ENCODE data around the gene GFRA3. TPM values are rescaled to one million over a fixed set of nuclear protein-coding genes. Genes with fewer than 3 reads are reported as not detected.

Gene GFRA3
- total RNA-seq, 1 experiment from 2014 or later, result 1.3 TPM

DNA sequence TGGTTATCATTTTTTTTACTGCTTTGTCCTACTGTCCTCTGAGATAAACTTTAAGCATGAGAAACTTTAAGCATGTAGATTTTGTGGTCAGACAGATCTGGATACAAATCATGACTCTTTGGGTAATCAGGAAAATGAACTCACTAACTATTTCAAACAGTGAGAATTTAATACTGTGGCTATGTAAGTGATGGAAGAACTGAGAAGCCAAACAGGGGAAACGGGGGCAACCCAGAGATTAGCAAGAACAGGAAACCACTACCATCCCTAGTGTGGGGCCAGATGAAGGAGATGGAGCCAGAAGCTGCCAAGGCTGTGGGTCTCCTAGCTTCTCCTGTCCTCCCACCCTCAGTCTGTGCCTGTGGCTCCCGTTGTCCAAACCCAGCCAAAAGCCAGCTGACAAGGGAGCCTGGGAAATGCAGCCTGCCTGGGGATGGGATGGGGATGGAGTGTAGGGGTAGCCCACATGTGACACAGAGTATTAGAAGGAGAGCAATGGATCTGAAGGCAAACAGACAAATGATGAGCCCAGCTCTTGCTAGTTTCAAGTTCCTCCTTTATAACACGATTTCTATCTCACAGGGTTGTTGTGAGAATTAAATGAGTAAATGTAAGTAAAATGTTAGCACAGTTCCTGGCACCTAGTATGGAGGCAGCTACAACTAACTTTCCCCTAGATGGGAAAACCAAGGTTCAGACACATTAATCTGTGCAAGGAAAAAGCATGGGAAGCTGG, 33.6 kb downstream of the GFRA3 start:
- no peak for ATAC-seq
- H3K36me3 Mint-ChIP-seq, result no peaks in the 10 kb centered on the region
- ChIA-PET CTCF (interaction anchor here (1.6 to 3.1 kb wide), 2 partner anchors 18 to 112 kb away, joined by 3 to 18 read pairs; partner anchors contain the start of gene KDM3B), POLR2A (interaction anchor here (0.6 to 1.7 kb wide), 3 partner anchors 9 to 371 kb away, joined by 3 to 6 read pairs (median 3); partner anchors contain the start of gene CDC25C)
- peak; percentile 63; the same call in 1 of the 2 replicates for TF ChIP-seq ZNF317 (CRISPR knock-in tag; IDR thresholded peaks at IDR 0.05; ENCODE audit: borderline replicate concordance, low read depth)
- TF ChIP-seq GTF2I (CRISPR knock-in tag; conservative IDR thresholded peaks at IDR 0.05), result no peak
- H3K27me3 Mint-ChIP-seq (ENCODE audit: low read depth), result peaks cover 57% of the 10 kb centered on the region
- H3K9me3 Mint-ChIP-seq, result no peaks in the 10 kb centered on the region
- H3K27ac Mint-ChIP-seq, result no peak overlapping the region
- DNase-seq (ENCODE audit: low spot score), result no peak
- peak overlapping the region; percentile 64 for H3K4me3 Mint-ChIP-seq
- H3K4me1 Mint-ChIP-seq, result peaks cover 9% of the 10 kb centered on the region

DNA sequence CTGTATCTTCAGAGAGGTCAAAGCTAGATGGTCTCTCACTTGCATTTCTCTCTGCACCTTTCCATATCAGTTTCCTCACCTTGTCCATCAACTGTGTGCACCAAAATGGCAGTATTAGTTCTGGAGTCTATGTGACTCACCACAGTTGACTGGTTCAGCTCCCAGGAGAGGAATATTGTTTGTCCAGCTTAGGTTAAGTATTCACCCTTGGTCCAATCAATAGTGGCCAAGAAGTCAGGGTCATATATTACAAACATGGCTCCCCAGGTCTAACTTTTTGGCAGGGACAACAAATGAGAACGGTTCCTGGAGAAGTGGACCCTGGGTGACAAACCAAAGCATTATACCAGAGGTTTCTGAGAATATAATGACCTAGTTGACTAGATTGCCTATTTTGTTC, 36.4 kb downstream of the GFRA3 start:
- Mint-ChIP-seq H3K4me1 (no peaks in the 10 kb centered on the region), H3K27ac (no peak overlapping the region), H3K36me3 (no peaks in the 10 kb centered on the region), H3K27me3 (ENCODE audit: low read depth) (peaks cover 44% of the 10 kb centered on the region), H3K9me3 (no peaks in the 10 kb centered on the region), H3K4me3 (no peak overlapping the region)
- ChIA-PET CTCF (no interaction called here), POLR2A (no interaction called here)
- TF ChIP-seq PRRX2 (CRISPR knock-in tag; IDR thresholded peaks at IDR 0.05) (no peak), ZNF317 (CRISPR knock-in tag; IDR thresholded peaks at IDR 0.05; ENCODE audit: borderline replicate concordance, low read depth) (no peak), ZNF512 (CRISPR knock-in tag; IDR thresholded peaks at IDR 0.05; ENCODE audit: borderline replicate concordance) (no peak), CTCF (IDR thresholded peaks at IDR 0.05) (no peak), NR1H2 (CRISPR knock-in tag; IDR thresholded peaks at IDR 0.05) (no peak), ZNF281 (CRISPR knock-in tag; IDR thresholded peaks at IDR 0.05) (no peak), NFATC4 (CRISPR knock-in tag; IDR thresholded peaks at IDR 0.05) (no peak), EMX1 (CRISPR knock-in tag; IDR thresholded peaks at IDR 0.05) (no peak), MAX (CRISPR knock-in tag; IDR thresholded peaks at IDR 0.05) (no peak)
- TF ChIP-seq, protein P1, sequence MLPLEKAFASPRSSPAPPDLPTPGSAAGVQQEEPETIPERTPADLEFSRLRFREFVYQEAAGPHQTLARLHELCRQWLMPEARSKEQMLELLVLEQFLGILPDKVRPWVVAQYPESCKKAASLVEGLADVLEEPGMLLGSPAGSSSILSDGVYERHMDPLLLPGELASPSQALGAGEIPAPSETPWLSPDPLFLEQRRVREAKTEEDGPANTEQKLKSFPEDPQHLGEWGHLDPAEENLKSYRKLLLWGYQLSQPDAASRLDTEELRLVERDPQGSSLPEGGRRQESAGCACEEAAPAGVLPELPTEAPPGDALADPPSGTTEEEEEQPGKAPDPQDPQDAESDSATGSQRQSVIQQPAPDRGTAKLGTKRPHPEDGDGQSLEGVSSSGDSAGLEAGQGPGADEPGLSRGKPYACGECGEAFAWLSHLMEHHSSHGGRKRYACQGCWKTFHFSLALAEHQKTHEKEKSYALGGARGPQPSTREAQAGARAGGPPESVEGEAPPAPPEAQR (CRISPR knock-in tag; IDR thresholded peaks at IDR 0.05), result no peak
- no peak for DNase-seq (ENCODE audit: low spot score)
- ATAC-seq, result no peak

- no peak for DNase-seq (ENCODE audit: low spot score)
- TF ChIP-seq, protein P2, sequence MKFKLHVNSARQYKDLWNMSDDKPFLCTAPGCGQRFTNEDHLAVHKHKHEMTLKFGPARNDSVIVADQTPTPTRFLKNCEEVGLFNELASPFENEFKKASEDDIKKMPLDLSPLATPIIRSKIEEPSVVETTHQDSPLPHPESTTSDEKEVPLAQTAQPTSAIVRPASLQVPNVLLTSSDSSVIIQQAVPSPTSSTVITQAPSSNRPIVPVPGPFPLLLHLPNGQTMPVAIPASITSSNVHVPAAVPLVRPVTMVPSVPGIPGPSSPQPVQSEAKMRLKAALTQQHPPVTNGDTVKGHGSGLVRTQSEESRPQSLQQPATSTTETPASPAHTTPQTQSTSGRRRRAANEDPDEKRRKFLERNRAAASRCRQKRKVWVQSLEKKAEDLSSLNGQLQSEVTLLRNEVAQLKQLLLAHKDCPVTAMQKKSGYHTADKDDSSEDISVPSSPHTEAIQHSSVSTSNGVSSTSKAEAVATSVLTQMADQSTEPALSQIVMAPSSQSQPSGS (CRISPR knock-in tag; IDR thresholded peaks at IDR 0.05; ENCODE audit: borderline replicate concordance, low read depth), result no peak
- TF ChIP-seq ZNF232 (CRISPR knock-in tag; IDR thresholded peaks at IDR 0.05), result no peak
- Mint-ChIP-seq H3K27me3 (ENCODE audit: low read depth) (peaks cover 11% of the 10 kb centered on the region), H3K9me3 (no peaks in the 10 kb centered on the region), H3K36me3 (no peaks in the 10 kb centered on the region), H3K27ac (no peak overlapping the region), H3K4me1 (0 out of 2 replicates have a peak, but pooled peaks cover 5% of the 10 kb centered on the region), H3K4me3 (no peak overlapping the region)
- no peak for ATAC-seq
- ChIA-PET POLR2A (no interaction called here), CTCF (interaction anchor here (1.2 to 1.7 kb wide), 3 partner anchors 118 to 216 kb away, joined by 3 to 4 read pairs (median 3); partner anchors contain the start of gene KDM3B)
Observed at GRCh38 chr5:138234651-138235050, 39.8 kb downstream of the GFRA3 start.

Measured in WTC11 (cell line).